HG03571 (cell line): ENCODE measurements around the gene SH2D5.

Experiments
- ATAC-seq: cut with Tn5 transposase; IDR thresholded peaks from one replicate; pipeline ENCODE4 v1.9.1; 2021; ENCODE audit not compliant: unreplicated experiment

SH2D5 gene

GRCh38 chr1:20715406-20715805 lies 17.1 kb downstream of the SH2D5 start:
- ATAC-seq, result no peak

GRCh38 chr1:20713440-20713839 lies 19.1 kb downstream of the SH2D5 start:
- no peak for ATAC-seq

GRCh38 chr1:20712215-20712577 lies 20.3 kb downstream of the SH2D5 start:
- ATAC-seq, result no peak

GRCh38 chr1:20711285-20712214 lies 21.0 kb downstream of the SH2D5 start:
- no peak for ATAC-seq

- ATAC-seq, result no peak
Observed at GRCh38 chr1:20710469-20711284, 21.8 kb downstream of the SH2D5 start.

- ATAC-seq, result no peak
Observed at GRCh38 chr1:20709868-20710267, 22.6 kb downstream of the SH2D5 start.

GRCh38 chr1:20708891-20709290 lies 23.6 kb downstream of the SH2D5 start:
- no peak for ATAC-seq

- ATAC-seq, result no peak
Observed at GRCh38 chr1:20708057-20708456, 24.4 kb downstream of the SH2D5 start.

GRCh38 chr1:20706841-20707240 lies 25.7 kb downstream of the SH2D5 start:
- ATAC-seq, result no peak

GRCh38 chr1:20705203-20705755 lies 27.2 kb downstream of the SH2D5 start:
- no peak for ATAC-seq

- no peak for ATAC-seq
Observed at GRCh38 chr1:20704390-20705202, 27.9 kb downstream of the SH2D5 start.

- no peak for ATAC-seq
Observed at GRCh38 chr1:20703124-20703756, 29.3 kb downstream of the SH2D5 start.

- no peak for ATAC-seq
Observed at GRCh38 chr1:20702416-20702815, 30.1 kb downstream of the SH2D5 start.

- no peak for ATAC-seq
Observed at GRCh38 chr1:20701847-20702246, 30.7 kb downstream of the SH2D5 start.

GRCh38 chr1:20701446-20701845 lies 31.1 kb downstream of the SH2D5 start:
- ATAC-seq, result no peak

GRCh38 chr1:20700636-20701215 lies 31.8 kb downstream of the SH2D5 start:
- ATAC-seq, result no peak

GRCh38 chr1:20699558-20699957 lies 32.9 kb downstream of the SH2D5 start:
- no peak for ATAC-seq

GRCh38 chr1:20698195-20698910 lies 34.1 kb downstream of the SH2D5 start:
- no peak for ATAC-seq

- ATAC-seq, result no peak
Observed at GRCh38 chr1:20697563-20697962, 34.9 kb downstream of the SH2D5 start.
